MM.1S (cell line): ENCODE data around the gene MAP3K13.
A peak's percentile ranks its signal among the peaks of the same experiment; 100 is the strongest.

Experiments
- DNase-seq: peaks from one replicate; pipeline ENCODE4 v3.0.0-alpha.2; 2015
- H2AFZ ChIP-seq: fragments of 300-600 bp; sonication (generic); 2 replicates; pipeline ENCODE4 v1.6.0; 2016; ENCODE audit warnings: antibody characterized with exemption, low read length
- H3F3A ChIP-seq: fragments of 300-600 bp; sonication (generic); 2 replicates; pipeline ENCODE4 v1.6.1; 2016; ENCODE audit warnings: mild to moderate bottlenecking, antibody characterized with exemption, low read length, moderate library complexity, mixed read lengths; ENCODE audit not compliant: insufficient read depth
- H3K27ac ChIP-seq: fragments of 300-600 bp; sonication (generic); 2 replicates; pipeline ENCODE4 v1.5.1; 2016; ENCODE audit warnings: mild to moderate bottlenecking, low read length
- H3K27me3 ChIP-seq: fragments of 300-600 bp; sonication (generic); replicated peaks from 2 replicates; pipeline ENCODE4 v1.6.0; 2016; ENCODE audit warnings: low read length; ENCODE audit not compliant: insufficient read depth
- H3K36me3 ChIP-seq: fragments of 300-600 bp; sonication (generic); replicated peaks from 2 replicates; pipeline ENCODE4 v1.6.1; 2016; ENCODE audit warnings: mild to moderate bottlenecking, low read length, mixed read lengths; ENCODE audit not compliant: insufficient read depth
- H3K4me1 ChIP-seq: fragments of 300-600 bp; sonication (generic); 2 replicates; pipeline ENCODE4 v1.6.1; 2016; ENCODE audit warnings: low read length, mixed read lengths
- H3K4me2 ChIP-seq: fragments of 300-600 bp; sonication (generic); 2 replicates; pipeline ENCODE4 v1.6.0; 2016; ENCODE audit warnings: low read depth, low read length
- H3K4me3 ChIP-seq: fragments of 300-600 bp; sonication (generic); 2 replicates; pipeline ENCODE4 v1.5.1; 2016; ENCODE audit warnings: low read length, mixed read lengths
- H3K79me2 ChIP-seq: fragments of 300-600 bp; sonication (generic); 2 replicates; pipeline ENCODE4 v1.6.1; 2016; ENCODE audit warnings: mixed run types, low read length, mixed read lengths
- H3K9ac ChIP-seq: fragments of 300-600 bp; sonication (generic); 2 replicates; pipeline ENCODE4 v1.6.1; 2016; ENCODE audit warnings: low read length, mixed read lengths
- H3K9me2 ChIP-seq: fragments of 300-600 bp; sonication (generic); replicated peaks from 2 replicates; pipeline ENCODE4 v1.6.1; 2016; ENCODE audit warnings: mild to moderate bottlenecking, low read length, mixed read lengths; ENCODE audit not compliant: insufficient read depth
- H3K9me3 ChIP-seq: fragments of 300-600 bp; sonication (generic); replicated peaks from 2 replicates; pipeline ENCODE4 v1.6.1; 2016; ENCODE audit warnings: mild to moderate bottlenecking, low read length, mixed read lengths; ENCODE audit not compliant: insufficient read depth
- H4K20me1 ChIP-seq: fragments of 300-600 bp; sonication (generic); 2 replicates; pipeline ENCODE4 v1.6.1; 2016; ENCODE audit warnings: mild to moderate bottlenecking, low read length, moderate library complexity, mixed read lengths; ENCODE audit not compliant: insufficient read depth
- CTCF ChIP-seq: fragments of 300-600 bp; sonication (generic); IDR thresholded peaks from 2 replicates; pipeline ENCODE4 v1.5.1; 2016; ENCODE audit warnings: antibody characterized with exemption, low read length, mixed read lengths
- EZH2 ChIP-seq: fragments of 300-600 bp; sonication (generic); optimal IDR thresholded peaks from 2 replicates; pipeline ENCODE3; 2017; ENCODE audit warnings: low read depth, mild to moderate bottlenecking, antibody characterized with exemption, low read length, mixed read lengths
- EZH2phosphoT487 ChIP-seq: fragments of 300-600 bp; sonication (generic); IDR thresholded peaks from 2 replicates; pipeline ENCODE4 v1.6.1; 2018; ENCODE audit warnings: antibody characterized with exemption, low read length

The MAP3K13 gene

GRCh38 chr3:185406121-185406620 is 43.2 kb downstream of the MAP3K13 start:
- Histone ChIP-seq H3K9me2 (no peaks in the 10 kb centered on the region), H3K4me2 (0 out of 2 replicates have a peak overlapping the region, but pooled peaks have one; percentile 1), H3K27me3 (no peaks in the 10 kb centered on the region), H3K9ac (no peak overlapping the region), H2AFZ (no peak overlapping the region), H3K4me3 (no peak overlapping the region), H3F3A (peaks cover 11% of the 10 kb centered on the region), H3K36me3 (no peaks in the 10 kb centered on the region), H3K79me2 (peaks cover 82% of the 10 kb centered on the region), H3K4me1 (peaks cover 21% of the 10 kb centered on the region), H3K27ac (no peak overlapping the region), H4K20me1 (no peaks in the 10 kb centered on the region), H3K9me3 (no peaks in the 10 kb centered on the region)
- DNase-seq, result no peak
- TF ChIP-seq CTCF, result no peak
- no peak for TF ChIP-seq EZH2phosphoT487
- no peak for TF ChIP-seq EZH2

GRCh38 chr3:185409957-185410356 is 47.0 kb downstream of the MAP3K13 start:
- H3K27ac ChIP-seq, result no peak overlapping the region
- H3K4me1 ChIP-seq, result 0 out of 2 replicates have a peak, but pooled peaks cover under 1% of the 10 kb centered on the region
- H3K9me3 ChIP-seq, result no peaks in the 10 kb centered on the region
- H3K36me3 ChIP-seq, result no peaks in the 10 kb centered on the region
- DNase-seq, result no peak
- no peaks in the 10 kb centered on the region for H3K27me3 ChIP-seq
- H3F3A ChIP-seq, result no peaks in the 10 kb centered on the region
- H4K20me1 ChIP-seq, result no peaks in the 10 kb centered on the region
- H3K79me2 ChIP-seq, result peaks cover 64% of the 10 kb centered on the region
- no peak overlapping the region for H2AFZ ChIP-seq
- H3K9ac ChIP-seq, result no peak overlapping the region
- TF ChIP-seq CTCF, result no peak
- TF ChIP-seq EZH2phosphoT487, result no peak
- no peak for TF ChIP-seq EZH2
- H3K4me3 ChIP-seq, result no peak overlapping the region
- H3K9me2 ChIP-seq, result no peaks in the 10 kb centered on the region
- no peak overlapping the region for H3K4me2 ChIP-seq

GRCh38 chr3:185411133-185411532 is 48.2 kb downstream of the MAP3K13 start:
- Histone ChIP-seq H3K9me3 (no peaks in the 10 kb centered on the region), H3K9me2 (no peaks in the 10 kb centered on the region), H3K4me3 (no peak overlapping the region), H3K36me3 (no peaks in the 10 kb centered on the region), H4K20me1 (no peaks in the 10 kb centered on the region), H3K4me1 (no peaks in the 10 kb centered on the region), H3K27me3 (no peaks in the 10 kb centered on the region), H3K79me2 (peaks cover 60% of the 10 kb centered on the region), H3F3A (no peaks in the 10 kb centered on the region), H3K9ac (no peak overlapping the region), H3K4me2 (no peak overlapping the region), H2AFZ (no peak overlapping the region), H3K27ac (no peak overlapping the region)
- no peak for DNase-seq
- no peak for TF ChIP-seq EZH2
- no peak for TF ChIP-seq CTCF
- TF ChIP-seq EZH2phosphoT487, result no peak
